Osteoblast (primary cell): ENCODE data around the gene ARSA. TPM values are rescaled to one million over a fixed set of nuclear protein-coding genes. Genes with fewer than 3 reads are reported as not detected.
"Not testable (repeated sequence)": the region's sequence is repeated elsewhere in the genome, so short reads cannot be mapped to it uniquely, and the experiment has no call there.

Experiments used
- DNase-seq: peaks from one replicate; pipeline ENCODE4 v3.0.0; 2011; ENCODE audit warnings: low spot score, mixed read lengths; ENCODE audit not compliant: insufficient read length; ENCODE audit errors: missing footprints
- H2AFZ ChIP-seq: 2 replicates; pipeline ENCODE4 v1.6.0; 2011; ENCODE audit warnings: mild to moderate bottlenecking, low read length
- H3K27ac ChIP-seq: 2 replicates; pipeline ENCODE4 v1.5.1; 2011; ENCODE audit warnings: mild to moderate bottlenecking, low read depth, low read length, moderate library complexity
- H3K27me3 ChIP-seq: 2 replicates; pipeline ENCODE4 v1.6.0; 2012; ENCODE audit warnings: mild to moderate bottlenecking, control low read depth, inconsistent platforms, low read length, moderate library complexity; ENCODE audit not compliant: insufficient read depth
- H3K36me3 ChIP-seq: 2 replicates; pipeline ENCODE4 v1.5.1; 2011; ENCODE audit warnings: mild to moderate bottlenecking, low read length, control low read depth, moderate library complexity; ENCODE audit not compliant: insufficient read depth
- H3K4me1 ChIP-seq: 2 replicates; pipeline ENCODE4 v1.5.1; 2011; ENCODE audit warnings: mild to moderate bottlenecking, low read length, control low read depth, moderate library complexity; ENCODE audit not compliant: insufficient read depth
- H3K4me2 ChIP-seq: 2 replicates; pipeline ENCODE4 v1.6.0; 2011; ENCODE audit warnings: mild to moderate bottlenecking, low read length; ENCODE audit not compliant: insufficient read depth
- H3K4me3 ChIP-seq: fragments of 200-600 bp; sonication (generic); 3 replicates; pipeline ENCODE4 v1.5.1; 2012; ENCODE audit warnings: mild to moderate bottlenecking, low read length, inconsistent platforms; ENCODE audit not compliant: insufficient read depth
- H3K79me2 ChIP-seq: 2 replicates; pipeline ENCODE4 v1.6.0; 2012; ENCODE audit warnings: mild to moderate bottlenecking, low read length, control low read depth, inconsistent platforms; ENCODE audit not compliant: insufficient read depth
- H3K9me3 ChIP-seq: 2 replicates; pipeline ENCODE4 v1.5.1; 2011; ENCODE audit warnings: low read depth, low read length, control low read depth
- H4K20me1 ChIP-seq: 2 replicates; pipeline ENCODE4 v1.6.0; 2012; ENCODE audit warnings: mild to moderate bottlenecking, low read length, control low read depth; ENCODE audit not compliant: insufficient read depth
- CTCF ChIP-seq: IDR thresholded peaks from 2 replicates; pipeline ENCODE4 v1.5.1; 2011; ENCODE audit warnings: mild to moderate bottlenecking, low read depth, low read length, moderate library complexity; ENCODE audit errors: extremely low read depth
- total RNA-seq: library from RNA; depleted of rRNA; stranded (reverse); fragments of >200 nt; gene quantifications from 2 replicates; pipeline ENCODE4 v1.2.3, GENCODE V29; 2012

The ARSA gene
- total RNA-seq, 1 donor = 38.4 TPM

GRCh38 chr22:50653256-50653655 lies 25.3 kb upstream of the ARSA start:
- Histone ChIP-seq H3K4me3 (no peak overlapping the region), H3K79me2 (no peaks in the 10 kb centered on the region), H3K27ac (no peak overlapping the region), H3K4me2 (no peak overlapping the region), H3K36me3 (no peaks in the 10 kb centered on the region), H3K9me3 (no peaks in the 10 kb centered on the region), H3K27me3 (no peaks in the 10 kb centered on the region), H4K20me1 (no peaks in the 10 kb centered on the region), H2AFZ (no peak overlapping the region), H3K4me1 (peaks cover 9% of the 10 kb centered on the region)
- no peak for TF ChIP-seq CTCF
- DNase-seq = no peak

DNA sequence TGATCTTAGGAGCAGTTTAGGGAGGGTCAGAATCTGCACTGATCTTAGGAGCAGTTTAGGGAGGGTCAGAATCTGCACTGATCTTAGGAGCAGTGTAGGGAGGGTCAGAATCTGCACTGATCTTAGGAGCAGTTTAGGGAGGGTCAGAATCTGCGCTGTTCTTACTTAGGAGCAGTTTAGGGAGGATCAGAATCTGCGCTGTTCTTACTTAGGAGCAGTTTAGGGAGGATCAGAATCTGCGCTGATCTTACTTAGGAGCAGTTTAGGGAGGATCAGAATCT lies 15.8 kb upstream of the ARSA start:
- not testable (repeated sequence) for DNase-seq, H3K9me3 ChIP-seq, H3K36me3 ChIP-seq, H4K20me1 ChIP-seq, H3K4me3 ChIP-seq, H3K4me1 ChIP-seq, H3K4me2 ChIP-seq, H3K79me2 ChIP-seq, H2AFZ ChIP-seq, H3K27ac ChIP-seq
- peaks cover 23% of the 10 kb centered on the region for H3K27me3 ChIP-seq

DNA sequence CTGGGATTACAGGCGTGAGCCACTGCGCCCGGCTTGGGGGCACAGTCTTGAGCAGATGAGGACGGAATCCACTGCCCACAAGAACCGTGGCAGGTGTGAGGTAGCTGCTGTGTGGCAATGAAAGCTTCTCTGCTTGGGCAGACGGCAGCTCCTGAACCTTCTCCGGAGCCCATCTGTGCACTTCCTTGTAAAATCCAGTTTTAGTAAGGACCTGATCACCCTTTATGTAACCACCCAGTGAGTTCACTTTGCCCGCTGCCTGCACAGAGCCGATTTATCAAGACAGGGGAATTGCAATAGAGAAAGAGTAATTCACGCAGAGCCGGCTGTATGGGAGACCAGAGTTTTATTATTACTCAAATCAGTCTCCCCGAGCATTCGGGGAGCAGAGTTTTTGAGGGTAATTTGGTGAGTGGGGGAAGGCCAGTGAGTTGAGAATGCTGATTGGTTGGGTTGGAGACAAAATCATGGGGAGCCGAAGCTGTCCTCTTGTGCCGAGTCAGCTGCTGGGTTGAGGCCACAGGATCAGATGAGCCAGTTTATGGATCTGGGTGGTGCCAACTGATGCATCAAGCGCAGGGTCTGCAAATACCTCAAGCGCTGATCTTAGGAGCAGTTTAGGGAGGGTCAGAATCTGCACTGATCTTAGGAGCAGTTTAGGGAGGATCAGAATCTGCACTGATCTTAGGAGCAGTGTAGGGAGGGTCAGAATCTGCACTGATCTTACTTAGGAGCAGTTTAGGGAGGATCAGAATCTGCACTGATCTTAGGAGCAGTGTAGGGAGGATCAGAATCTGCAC lies 15.3 kb upstream of the ARSA start:
- not testable (repeated sequence) for H3K79me2 ChIP-seq, H3K4me3 ChIP-seq, H3K36me3 ChIP-seq, H3K9me3 ChIP-seq, H4K20me1 ChIP-seq, H2AFZ ChIP-seq, H3K4me1 ChIP-seq, DNase-seq, H3K27ac ChIP-seq, H3K4me2 ChIP-seq
- peaks cover 23% of the 10 kb centered on the region for H3K27me3 ChIP-seq

- Histone ChIP-seq H3K27ac (no peak overlapping the region), H4K20me1 (no peaks in the 10 kb centered on the region), H3K4me1 (no peaks in the 10 kb centered on the region), H2AFZ (no peak overlapping the region), H3K4me2 (peak overlapping the region; percentile 32), H3K36me3 (no peaks in the 10 kb centered on the region), H3K4me3 (no peak overlapping the region), H3K79me2 (no peaks in the 10 kb centered on the region), H3K9me3 (no peaks in the 10 kb centered on the region), H3K27me3 (peaks cover 23% of the 10 kb centered on the region)
- TF ChIP-seq CTCF = peak; percentile 46
- peak; percentile 76 for DNase-seq
Measured at GRCh38 chr22:50641696-50642607, 14.0 kb upstream of the ARSA start.
